ENCODE data around the gene LTA4H. TPM values are rescaled to one million over a fixed set of nuclear protein-coding genes. Genes with fewer than 3 reads are reported as not detected.
A peak's percentile ranks its signal among the peaks of the same experiment; 100 is the strongest.

The LTA4H gene
- total RNA-seq, 4 donors from 2014 or later = 36.7 to 46.9 (median 40.6) TPM

DNA sequence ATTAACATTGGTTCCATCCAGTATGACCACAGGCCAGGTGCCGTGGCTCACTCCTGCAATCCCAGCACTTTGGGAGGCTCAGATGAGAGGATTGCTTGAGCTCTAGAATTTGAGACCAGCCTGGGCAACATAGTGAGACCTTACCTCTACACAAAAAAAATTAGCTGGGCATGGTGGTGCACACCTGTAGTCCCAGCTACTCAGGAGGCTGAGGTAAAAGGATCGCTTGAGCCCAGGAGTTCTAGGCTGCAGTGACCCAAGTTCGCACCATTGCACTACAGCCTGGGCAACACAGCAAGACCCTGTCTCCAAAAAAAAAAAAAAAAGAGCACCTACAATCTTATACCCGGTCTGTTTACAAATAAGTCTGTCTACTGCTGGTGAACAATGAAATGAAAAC, 9.9 kb downstream of the LTA4H start:
- in situ Hi-C loops (cut with MboI; ENCODE audit: low sequenced_read_pairs in 4 of 4) = no loop called here
- H3K27me3 ChIP-seq = no peaks in the 10 kb centered on the region
- DNase-seq (no peak), ATAC-seq (no peak)
- intact Hi-C loops (cut with DNase I; ENCODE audit: low total_unique reads) = no loop called here
- H3K4me1 ChIP-seq = no peaks in the 10 kb centered on the region
- H3K4me3 ChIP-seq = no peak overlapping the region
- TF ChIP-seq, protein P1, sequence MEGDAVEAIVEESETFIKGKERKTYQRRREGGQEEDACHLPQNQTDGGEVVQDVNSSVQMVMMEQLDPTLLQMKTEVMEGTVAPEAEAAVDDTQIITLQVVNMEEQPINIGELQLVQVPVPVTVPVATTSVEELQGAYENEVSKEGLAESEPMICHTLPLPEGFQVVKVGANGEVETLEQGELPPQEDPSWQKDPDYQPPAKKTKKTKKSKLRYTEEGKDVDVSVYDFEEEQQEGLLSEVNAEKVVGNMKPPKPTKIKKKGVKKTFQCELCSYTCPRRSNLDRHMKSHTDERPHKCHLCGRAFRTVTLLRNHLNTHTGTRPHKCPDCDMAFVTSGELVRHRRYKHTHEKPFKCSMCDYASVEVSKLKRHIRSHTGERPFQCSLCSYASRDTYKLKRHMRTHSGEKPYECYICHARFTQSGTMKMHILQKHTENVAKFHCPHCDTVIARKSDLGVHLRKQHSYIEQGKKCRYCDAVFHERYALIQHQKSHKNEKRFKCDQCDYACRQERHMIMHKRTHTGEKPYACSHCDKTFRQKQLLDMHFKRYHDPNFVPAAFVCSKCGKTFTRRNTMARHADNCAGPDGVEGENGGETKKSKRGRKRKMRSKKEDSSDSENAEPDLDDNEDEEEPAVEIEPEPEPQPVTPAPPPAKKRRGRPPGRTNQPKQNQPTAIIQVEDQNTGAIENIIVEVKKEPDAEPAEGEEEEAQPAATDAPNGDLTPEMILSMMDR (IDR thresholded peaks at IDR 0.05 in 4 of 5, conservative IDR thresholded peaks at IDR 0.05 in 1 of 5) = no peak
- TF ChIP-seq POLR2A (IDR thresholded peaks at IDR 0.05) = no peak
- H3K36me3 ChIP-seq = peaks cover 0 to 69% of the 10 kb centered on the region in 2 donors
- H3K9me3 ChIP-seq = no peaks in the 10 kb centered on the region
- no peak overlapping the region for H3K27ac ChIP-seq

DNA sequence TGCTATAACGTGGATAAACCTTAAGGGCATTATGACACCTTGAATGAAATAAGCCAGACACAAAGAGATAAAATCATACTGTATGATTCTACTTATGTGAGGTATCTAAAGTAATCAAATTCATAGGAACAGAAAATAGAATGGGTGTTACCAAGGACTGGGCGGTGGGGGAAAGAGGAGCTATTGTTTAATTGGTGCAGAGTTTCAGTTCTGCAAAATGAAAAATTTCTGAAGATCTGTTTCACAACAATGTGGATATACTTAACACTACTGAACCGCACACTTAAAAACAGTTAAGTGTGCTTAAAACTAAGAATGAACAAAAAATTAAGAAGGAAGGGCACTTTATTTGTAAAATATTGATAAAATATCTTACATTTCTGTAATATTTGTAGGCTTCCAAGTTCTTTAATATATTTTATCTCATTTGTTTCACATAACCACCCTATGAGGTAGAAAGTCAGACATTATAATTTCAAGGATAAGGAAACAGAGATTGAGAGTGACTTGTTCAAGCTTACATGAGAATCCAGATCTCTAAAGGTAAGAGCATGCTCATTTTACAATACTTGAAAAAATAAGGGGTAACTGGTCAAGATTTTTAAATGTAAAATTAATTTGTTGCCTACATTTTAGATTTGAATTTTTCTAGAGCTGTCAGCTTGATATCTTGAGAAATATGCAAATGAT, 14.9 kb downstream of the LTA4H start:
- intact Hi-C loops (cut with DNase I; ENCODE audit: low total_unique reads) = no loop called here
- Histone ChIP-seq H3K27me3 (no peaks in the 10 kb centered on the region), H3K36me3 (peaks cover 0 to 51% of the 10 kb centered on the region in 2 donors), H3K27ac (no peak overlapping the region), H3K4me3 (no peak overlapping the region), H3K4me1 (peaks cover 2 to 3% of the 10 kb centered on the region in 2 donors), H3K9me3 (no peaks in the 10 kb centered on the region)
- in situ Hi-C loops (cut with MboI; ENCODE audit: low sequenced_read_pairs in 4 of 4) = no loop called here
- DNase-seq = no peak
- no peak for ATAC-seq
- TF ChIP-seq, protein P1 (IDR thresholded peaks at IDR 0.05 in 4 of 5, conservative IDR thresholded peaks at IDR 0.05 in 1 of 5) = no peak

DNA sequence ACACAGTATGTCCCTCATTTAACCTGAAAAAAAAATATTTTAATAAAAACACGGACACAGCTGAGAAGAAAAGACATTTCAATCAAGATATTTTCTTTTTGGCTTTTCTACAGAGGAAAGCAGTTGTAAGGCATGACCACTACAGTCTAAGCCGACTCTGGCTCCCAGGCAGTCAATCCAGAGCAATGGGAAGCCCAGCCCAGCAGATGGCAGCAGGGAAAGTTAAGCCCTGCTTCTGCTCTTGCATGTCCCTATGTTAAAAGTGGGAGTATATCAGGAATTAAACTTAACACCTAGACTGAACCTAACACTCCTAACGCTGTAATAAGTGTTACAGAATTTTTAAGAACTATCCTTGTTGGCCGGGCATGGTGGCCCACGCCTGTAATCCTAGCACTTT, 19.7 kb downstream of the LTA4H start:
- Histone ChIP-seq H3K36me3 (peaks cover 2 to 43% of the 10 kb centered on the region in 2 donors), H3K27ac (peak overlapping the region; percentile 42 to 70 (median 63))
- intact Hi-C loops (cut with DNase I; ENCODE audit: low total_unique reads) = loop anchor here (1.0 to 2.0 kb wide), 2 partner anchors 20 to 199 kb away; partner anchors contain the start of gene LTA4H

DNA sequence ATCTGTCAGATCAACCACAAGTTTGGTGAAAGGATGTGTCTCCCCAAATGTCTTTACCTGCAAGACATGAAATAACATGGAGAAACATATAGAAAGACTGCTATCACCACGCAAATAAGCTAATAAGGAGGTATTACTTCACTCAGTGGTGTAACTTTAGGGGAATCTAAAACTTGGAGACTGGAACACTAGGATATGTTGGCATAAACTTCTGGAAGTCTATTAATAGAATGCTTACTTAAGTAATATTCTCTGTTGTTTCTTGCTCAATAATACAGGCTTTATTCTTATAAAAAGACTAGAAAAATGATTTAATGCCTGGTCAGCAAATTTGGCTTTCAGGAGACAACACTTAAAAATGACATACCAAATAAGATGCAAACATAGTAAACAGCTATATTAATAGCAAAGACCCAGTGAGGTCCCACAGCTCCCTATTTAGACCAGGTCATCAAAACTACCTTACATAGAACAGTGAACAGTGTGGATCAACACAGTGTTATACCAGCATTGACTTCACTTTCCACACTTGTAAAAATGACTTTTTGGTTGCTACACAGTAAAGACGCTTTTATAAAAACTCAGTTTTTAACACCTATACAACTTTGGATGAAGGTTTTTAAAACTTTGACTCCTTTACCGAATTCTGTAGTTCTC, 20.3 kb downstream of the LTA4H start:
- H3K9me3 ChIP-seq = no peaks in the 10 kb centered on the region
- no peaks in the 10 kb centered on the region for H3K27me3 ChIP-seq
- TF ChIP-seq, protein P1 (IDR thresholded peaks at IDR 0.05 in 4 of 5, conservative IDR thresholded peaks at IDR 0.05 in 1 of 5) = no peak
- no peak for TF ChIP-seq POLR2A (IDR thresholded peaks at IDR 0.05)
- H3K4me1 ChIP-seq = peaks cover 13 to 18% of the 10 kb centered on the region in 2 donors
- H3K36me3 ChIP-seq = peaks cover 2 to 49% of the 10 kb centered on the region in 2 donors
- in situ Hi-C loops (cut with MboI; ENCODE audit: low sequenced_read_pairs in 4 of 4) (no loop called here), intact Hi-C loops (cut with DNase I; ENCODE audit: low total_unique reads) (loop anchor here (1.0 to 2.0 kb wide), 2 partner anchors 20 to 200 kb away; partner anchors contain the start of gene LTA4H)
- no peak for DNase-seq
- no peak overlapping the region for H3K4me3 ChIP-seq
- peak; percentile 94 to 97 for ATAC-seq
- H3K27ac ChIP-seq = peak overlapping the region; percentile 42 to 70 (median 63)

More for the DNA sequence above, 19.7 kb downstream of the LTA4H start:
- TF ChIP-seq POLR2A (IDR thresholded peaks at IDR 0.05) = no peak
- TF ChIP-seq, protein P1 (IDR thresholded peaks at IDR 0.05 in 4 of 5, conservative IDR thresholded peaks at IDR 0.05 in 1 of 5) = peak in 2 of 5 experiments; percentile 29 to 30
- Histone ChIP-seq H3K9me3 (no peaks in the 10 kb centered on the region), H3K4me1 (peaks cover 13 to 18% of the 10 kb centered on the region in 2 donors), H3K4me3 (no peak overlapping the region), H3K27me3 (no peaks in the 10 kb centered on the region)
- in situ Hi-C loops (cut with MboI; ENCODE audit: low sequenced_read_pairs in 4 of 4) = no loop called here
- ATAC-seq = peak in 1 of 2 donors; percentile 68
- DNase-seq = peak in 1 of 2 donors; percentile 30

Data from gastrocnemius medialis (tissue), 4 donors.